ENCODE measurements around the gene PLPPR3. TPM values are rescaled to one million over a fixed set of nuclear protein-coding genes. Genes with fewer than 3 reads are reported as not detected.
A peak's percentile ranks its signal among the peaks of the same experiment; 100 is the strongest.

Gene PLPPR3, protein sequence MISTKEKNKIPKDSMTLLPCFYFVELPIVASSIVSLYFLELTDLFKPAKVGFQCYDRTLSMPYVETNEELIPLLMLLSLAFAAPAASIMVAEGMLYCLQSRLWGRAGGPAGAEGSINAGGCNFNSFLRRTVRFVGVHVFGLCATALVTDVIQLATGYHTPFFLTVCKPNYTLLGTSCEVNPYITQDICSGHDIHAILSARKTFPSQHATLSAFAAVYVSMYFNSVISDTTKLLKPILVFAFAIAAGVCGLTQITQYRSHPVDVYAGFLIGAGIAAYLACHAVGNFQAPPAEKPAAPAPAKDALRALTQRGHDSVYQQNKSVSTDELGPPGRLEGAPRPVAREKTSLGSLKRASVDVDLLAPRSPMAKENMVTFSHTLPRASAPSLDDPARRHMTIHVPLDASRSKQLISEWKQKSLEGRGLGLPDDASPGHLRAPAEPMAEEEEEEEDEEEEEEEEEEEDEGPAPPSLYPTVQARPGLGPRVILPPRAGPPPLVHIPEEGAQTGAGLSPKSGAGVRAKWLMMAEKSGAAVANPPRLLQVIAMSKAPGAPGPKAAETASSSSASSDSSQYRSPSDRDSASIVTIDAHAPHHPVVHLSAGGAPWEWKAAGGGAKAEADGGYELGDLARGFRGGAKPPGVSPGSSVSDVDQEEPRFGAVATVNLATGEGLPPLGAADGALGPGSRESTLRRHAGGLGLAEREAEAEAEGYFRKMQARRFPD
- total RNA-seq = not detected

DNA sequence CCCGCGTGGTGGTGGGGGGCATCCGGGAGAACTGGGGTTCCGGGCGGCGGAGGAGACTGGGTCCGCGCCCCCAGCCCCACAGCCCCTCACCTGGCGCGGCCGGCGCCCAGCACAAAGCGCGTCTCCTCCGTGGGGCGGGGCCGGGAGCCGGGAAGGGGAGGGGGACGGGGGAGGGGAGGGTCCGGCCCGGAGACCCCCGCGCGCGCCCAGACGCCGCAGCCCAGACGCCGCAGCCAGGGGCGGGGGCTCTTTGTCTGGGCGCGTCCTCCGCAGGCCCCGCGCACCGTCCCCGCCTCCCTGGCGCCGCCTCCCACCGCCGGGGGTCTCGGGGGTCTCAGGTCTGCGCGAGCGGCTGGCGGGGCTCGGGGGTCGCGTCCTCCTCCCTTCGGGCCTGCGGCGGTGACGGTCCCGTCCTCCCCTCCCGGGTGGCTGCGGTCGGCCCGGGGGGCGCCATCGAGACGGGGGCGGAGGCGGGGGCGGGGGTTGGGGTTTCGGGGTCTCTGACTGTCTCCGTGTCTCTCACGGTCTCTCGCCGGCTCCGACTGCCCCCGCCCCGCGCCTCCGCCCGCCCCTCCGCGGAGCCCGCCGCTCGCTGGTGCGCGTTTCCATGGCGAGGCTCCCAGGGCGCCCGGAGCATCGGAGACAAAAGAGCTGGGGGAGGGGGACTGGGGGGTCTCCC lies at the start of gene PLPPR3:
PLPPR3 (minus strand) TSS at position 131 of the 679 bp plus-strand sequence. CDS start 396 bp downstream, outside the sequence.
- TF ChIP-seq POLR2A (IDR thresholded peaks at IDR 0.05) = no peak
- peaks cover 21 to 34% (median 29%) of the 10 kb centered on the region in 3 donors for H3K27me3 ChIP-seq
- H3K36me3 ChIP-seq = no peaks in the 10 kb centered on the region
- ATAC-seq (no peak), DNase-seq (no peak)
- in situ Hi-C loops (cut with MboI; ENCODE audit: low sequenced_read_pairs in 4 of 4) = no loop called here
- peaks cover 0 to 3% of the 10 kb centered on the region in 2 donors for H3K4me1 ChIP-seq
- intact Hi-C loops (cut with DNase I; ENCODE audit: low total_unique reads) = no loop called here
- no peaks in the 10 kb centered on the region for H3K9me3 ChIP-seq
- H3K27ac ChIP-seq = no peak within 1 kb of the TSS
- peak within 1 kb of the TSS; percentile 6 to 38 (median 26) for H3K4me3 ChIP-seq

DNA sequence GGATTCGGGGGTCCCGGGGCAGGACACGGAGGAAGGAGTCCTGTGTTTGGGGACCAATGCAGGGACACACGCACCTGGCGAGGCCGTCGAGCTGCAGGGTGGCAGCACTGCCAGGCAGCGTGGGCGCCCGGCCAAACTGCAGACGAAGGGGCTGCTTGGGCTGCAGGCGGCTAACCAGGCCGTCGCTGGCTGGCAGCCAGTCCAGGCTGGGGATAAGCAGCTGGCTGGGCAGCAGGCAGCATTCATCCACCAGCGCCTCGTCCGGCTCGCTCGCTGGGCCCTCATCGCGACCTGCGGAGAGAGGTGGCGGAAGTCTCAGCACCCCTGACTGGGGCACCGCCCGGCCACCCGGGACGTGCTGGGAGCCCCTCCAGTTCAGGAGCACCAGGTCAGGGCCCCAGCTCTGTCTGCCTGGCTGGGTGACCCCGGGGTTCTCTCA lies 49.2 kb upstream of the PLPPR3 start:
- TF ChIP-seq POLR2A (IDR thresholded peaks at IDR 0.05) = no peak
- TF ChIP-seq, protein P1, sequence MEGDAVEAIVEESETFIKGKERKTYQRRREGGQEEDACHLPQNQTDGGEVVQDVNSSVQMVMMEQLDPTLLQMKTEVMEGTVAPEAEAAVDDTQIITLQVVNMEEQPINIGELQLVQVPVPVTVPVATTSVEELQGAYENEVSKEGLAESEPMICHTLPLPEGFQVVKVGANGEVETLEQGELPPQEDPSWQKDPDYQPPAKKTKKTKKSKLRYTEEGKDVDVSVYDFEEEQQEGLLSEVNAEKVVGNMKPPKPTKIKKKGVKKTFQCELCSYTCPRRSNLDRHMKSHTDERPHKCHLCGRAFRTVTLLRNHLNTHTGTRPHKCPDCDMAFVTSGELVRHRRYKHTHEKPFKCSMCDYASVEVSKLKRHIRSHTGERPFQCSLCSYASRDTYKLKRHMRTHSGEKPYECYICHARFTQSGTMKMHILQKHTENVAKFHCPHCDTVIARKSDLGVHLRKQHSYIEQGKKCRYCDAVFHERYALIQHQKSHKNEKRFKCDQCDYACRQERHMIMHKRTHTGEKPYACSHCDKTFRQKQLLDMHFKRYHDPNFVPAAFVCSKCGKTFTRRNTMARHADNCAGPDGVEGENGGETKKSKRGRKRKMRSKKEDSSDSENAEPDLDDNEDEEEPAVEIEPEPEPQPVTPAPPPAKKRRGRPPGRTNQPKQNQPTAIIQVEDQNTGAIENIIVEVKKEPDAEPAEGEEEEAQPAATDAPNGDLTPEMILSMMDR (IDR thresholded peaks at IDR 0.05 in 4 of 5, conservative IDR thresholded peaks at IDR 0.05 in 1 of 5) = no peak
- no peaks in the 10 kb centered on the region for H3K4me1 ChIP-seq
- H3K9me3 ChIP-seq = no peaks in the 10 kb centered on the region
- ATAC-seq = no peak
- H3K4me3 ChIP-seq = no peak overlapping the region
- H3K36me3 ChIP-seq = peaks cover 0 to 48% of the 10 kb centered on the region in 2 donors
- intact Hi-C loops (cut with DNase I; ENCODE audit: low total_unique reads) = no loop called here
- in situ Hi-C loops (cut with MboI; ENCODE audit: low sequenced_read_pairs in 4 of 4) = loop anchor here in 1 of 4 donors (25.0 kb wide), 1 partner anchor 116 kb away; the partner anchor contains the start of gene WDR18
- no peak for DNase-seq
- H3K27ac ChIP-seq = no peak overlapping the region
- H3K27me3 ChIP-seq = no peaks in the 10 kb centered on the region

DNA sequence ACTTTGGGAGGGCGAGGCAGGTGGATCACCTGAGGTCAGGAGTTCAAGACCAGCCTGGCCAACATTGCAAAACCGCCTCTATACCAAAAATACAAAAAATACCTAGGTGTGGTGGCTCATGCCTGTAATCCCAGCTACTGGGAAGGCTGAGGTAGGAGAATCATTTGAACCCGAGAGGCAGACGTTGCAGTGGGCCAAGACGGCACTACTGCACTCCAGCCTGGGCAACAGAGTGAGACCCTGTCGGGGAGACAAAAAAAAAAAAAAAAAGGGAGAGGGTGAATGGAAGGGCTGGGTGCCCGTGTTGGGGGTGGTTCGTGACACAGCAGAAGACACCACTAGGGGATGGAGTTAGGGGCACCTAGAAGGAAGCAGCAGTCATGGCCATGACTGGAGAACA lies 48.6 kb upstream of the PLPPR3 start:
- Histone ChIP-seq H3K36me3 (peaks cover 0 to 48% of the 10 kb centered on the region in 2 donors), H3K27me3 (no peaks in the 10 kb centered on the region), H3K4me3 (no peak overlapping the region), H3K9me3 (no peaks in the 10 kb centered on the region), H3K4me1 (no peaks in the 10 kb centered on the region), H3K27ac (peak overlapping the region in 1 of 4 donors; percentile 16)
- TF ChIP-seq, protein P1 (IDR thresholded peaks at IDR 0.05 in 4 of 5, conservative IDR thresholded peaks at IDR 0.05 in 1 of 5) = no peak
- TF ChIP-seq POLR2A (IDR thresholded peaks at IDR 0.05) = no peak
- ATAC-seq (no peak), DNase-seq (no peak)
- intact Hi-C loops (cut with DNase I; ENCODE audit: low total_unique reads) (no loop called here), in situ Hi-C loops (cut with MboI; ENCODE audit: low sequenced_read_pairs in 4 of 4) (loop anchor here in 1 of 4 donors (25.0 kb wide), 1 partner anchor 117 kb away; the partner anchor contains the start of gene WDR18)

DNA sequence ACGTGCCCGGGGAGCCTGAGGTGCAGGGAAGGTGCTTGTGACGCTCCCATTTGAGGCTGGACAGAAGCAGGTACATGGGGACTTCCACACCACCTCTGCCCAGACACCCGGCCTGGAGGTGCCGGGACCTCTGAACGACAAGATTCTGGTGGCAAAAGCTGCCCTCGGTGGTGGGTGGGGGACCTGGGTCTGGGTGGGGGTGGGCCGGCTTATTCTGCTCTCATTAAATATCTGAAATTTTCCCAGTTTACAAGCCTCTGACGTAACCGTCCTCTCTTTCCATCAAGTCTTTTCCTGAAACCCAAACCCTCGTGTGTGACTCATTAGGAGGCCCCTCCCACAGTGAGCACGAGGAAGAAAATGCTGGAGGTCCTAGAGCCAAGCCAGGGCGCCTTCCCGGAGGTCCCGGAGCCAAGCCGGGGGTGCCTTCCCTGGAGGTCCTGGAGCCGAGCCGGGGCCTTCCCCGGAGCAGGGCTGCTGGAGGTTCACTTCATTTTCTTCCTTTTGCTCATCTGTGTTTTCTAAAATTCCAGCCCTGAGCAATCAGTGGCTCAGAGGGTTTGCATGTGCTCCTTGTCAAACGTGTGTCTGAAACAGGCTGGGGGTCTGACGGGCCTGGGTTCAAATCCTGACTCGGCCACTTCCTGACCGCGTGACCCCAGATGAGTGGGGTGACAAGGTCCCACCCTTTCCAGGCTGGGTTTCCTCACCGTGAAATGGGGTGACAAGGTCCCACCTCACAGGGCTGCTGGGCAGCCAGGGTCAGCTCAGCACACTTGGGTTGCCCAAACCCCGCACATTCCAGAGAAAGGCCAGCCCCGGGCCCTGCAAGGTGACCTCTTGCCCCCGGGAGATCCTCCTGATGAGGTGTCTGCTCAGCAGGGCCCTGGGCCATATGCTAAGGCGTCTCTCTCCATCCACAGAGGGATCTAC lies 47.8 kb upstream of the PLPPR3 start:
- intact Hi-C loops (cut with DNase I; ENCODE audit: low total_unique reads) = no loop called here
- Histone ChIP-seq H3K27me3 (no peaks in the 10 kb centered on the region), H3K9me3 (no peaks in the 10 kb centered on the region), H3K4me1 (no peaks in the 10 kb centered on the region), H3K27ac (peak overlapping the region; percentile 36 to 52 (median 43)), H3K36me3 (peaks cover 0 to 48% of the 10 kb centered on the region in 2 donors), H3K4me3 (no peak overlapping the region)
- no peak for TF ChIP-seq POLR2A (IDR thresholded peaks at IDR 0.05)
- TF ChIP-seq, protein P1 (IDR thresholded peaks at IDR 0.05 in 4 of 5, conservative IDR thresholded peaks at IDR 0.05 in 1 of 5) = no peak
- ATAC-seq (peak; percentile 53 to 66), DNase-seq (peak in 1 of 2 donors; percentile 64)
- in situ Hi-C loops (cut with MboI; ENCODE audit: low sequenced_read_pairs in 4 of 4) = loop anchor here in 1 of 4 donors (25.0 kb wide), 1 partner anchor 118 kb away; the partner anchor contains the start of gene WDR18

All from gastrocnemius medialis (tissue), 4 donors.